K562 (cell line): Measurements from ENCODE around the gene BTBD1. TPM values are rescaled to one million over a fixed set of nuclear protein-coding genes. Genes with fewer than 3 reads are reported as not detected.

Experiments
- TOE1 ChIP-seq, 2 experiments: fragments of 450-650 bp in 1 of 2; sonication (generic) in 1 of 2; formaldehyde crosslinking in 1 of 2; IDR thresholded peaks; 2 replicates each; pipeline versions ENCODE4 v1.7.1 to v1.8.0; 2016 to 2022; ENCODE audit warnings: borderline replicate concordance in 2 of 2, mild to moderate bottlenecking in 2 of 2, antibody characterized with exemption in 1 of 2, inconsistent platforms in 1 of 2, low read depth in 1 of 2, missing genetic modification reagents in 1 of 2, moderate library complexity in 1 of 2
- ZNF589 ChIP-seq: fragments of 200-800 bp; sonication (Bioruptor generic); IDR thresholded peaks from 2 replicates; pipeline ENCODE4 v1.6.1; 2016; ENCODE audit warnings: low read depth, missing genetic modification characterization, missing compliant biosample characterization
- polyA plus RNA-seq, 8 experiments: library from polyadenylated mRNA; depleted of rRNA in 4 of 8; stranded (reverse) in 5 of 8; unstranded in 3 of 8; fragments of >200 nt; fragmentation: Nextera tagmentation in 2 of 8; fragmentation: Illumina TruSeq in 1 of 8; extraction: Ambion mirVana in 2 of 8; extraction: Trizol in 1 of 8; gene quantifications; 2 replicates each; pipeline versions ENCODE4 v1.2.1 to v1.2.3, GENCODE V29; 2011 to 2014; ENCODE audit warnings: inconsistent platforms in 1 of 8, missing spikeins in 1 of 8
- total RNA-seq, 7 experiments: library from RNA; depleted of rRNA in 6 of 7; stranded (reverse); fragments of >200 nt in 6 of 7; fragmentation: Illumina TruSeq in 2 of 7; extraction: Trizol in 2 of 7; gene quantifications; 2 replicates each; pipeline versions ENCODE4 v1.2.1 to v1.2.3, GENCODE V29; 2011 to 2021; ENCODE audit warnings: low replicate concordance in 1 of 7
- TF ChIP-seq, protein P1 (sequence below), 2 experiments: fragments of 450-650 bp; formaldehyde crosslinking in 1 of 2; IDR thresholded peaks; 2 replicates each; pipeline versions ENCODE4 v1.4.0 to v1.6.1; 2014 to 2020; ENCODE audit warnings: mild to moderate bottlenecking in 2 of 2, borderline replicate concordance in 1 of 2, low read depth in 1 of 2

Gene BTBD1
- total and polyA plus RNA-seq, 9 of the 15 experiments (the other 6 are each of a cell fraction or from before 2014, with no cell fraction given): 19.4 to 106 (median 90.4) TPM

DNA sequence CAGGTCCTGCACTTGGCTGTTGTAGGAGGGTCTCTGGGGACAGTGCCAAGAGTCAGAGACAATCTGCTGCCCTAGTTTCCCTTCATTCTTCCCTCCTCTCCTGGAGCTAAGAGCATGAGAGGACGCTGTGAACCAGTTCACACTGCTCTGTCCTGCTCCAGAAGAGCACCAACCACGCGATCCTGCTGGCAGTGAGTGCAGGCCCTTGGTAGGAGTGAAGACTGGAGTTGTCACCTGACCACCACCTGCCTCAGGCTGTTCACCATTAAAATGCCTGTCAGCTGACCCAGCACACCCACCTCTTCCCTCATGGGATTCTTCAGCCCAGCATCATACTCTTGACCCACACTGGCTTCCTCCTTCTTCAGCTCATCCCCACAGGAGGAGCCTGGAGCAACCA is 43.3 kb upstream of the BTBD1 start (continued):
- TF ChIP-seq, protein P1, sequence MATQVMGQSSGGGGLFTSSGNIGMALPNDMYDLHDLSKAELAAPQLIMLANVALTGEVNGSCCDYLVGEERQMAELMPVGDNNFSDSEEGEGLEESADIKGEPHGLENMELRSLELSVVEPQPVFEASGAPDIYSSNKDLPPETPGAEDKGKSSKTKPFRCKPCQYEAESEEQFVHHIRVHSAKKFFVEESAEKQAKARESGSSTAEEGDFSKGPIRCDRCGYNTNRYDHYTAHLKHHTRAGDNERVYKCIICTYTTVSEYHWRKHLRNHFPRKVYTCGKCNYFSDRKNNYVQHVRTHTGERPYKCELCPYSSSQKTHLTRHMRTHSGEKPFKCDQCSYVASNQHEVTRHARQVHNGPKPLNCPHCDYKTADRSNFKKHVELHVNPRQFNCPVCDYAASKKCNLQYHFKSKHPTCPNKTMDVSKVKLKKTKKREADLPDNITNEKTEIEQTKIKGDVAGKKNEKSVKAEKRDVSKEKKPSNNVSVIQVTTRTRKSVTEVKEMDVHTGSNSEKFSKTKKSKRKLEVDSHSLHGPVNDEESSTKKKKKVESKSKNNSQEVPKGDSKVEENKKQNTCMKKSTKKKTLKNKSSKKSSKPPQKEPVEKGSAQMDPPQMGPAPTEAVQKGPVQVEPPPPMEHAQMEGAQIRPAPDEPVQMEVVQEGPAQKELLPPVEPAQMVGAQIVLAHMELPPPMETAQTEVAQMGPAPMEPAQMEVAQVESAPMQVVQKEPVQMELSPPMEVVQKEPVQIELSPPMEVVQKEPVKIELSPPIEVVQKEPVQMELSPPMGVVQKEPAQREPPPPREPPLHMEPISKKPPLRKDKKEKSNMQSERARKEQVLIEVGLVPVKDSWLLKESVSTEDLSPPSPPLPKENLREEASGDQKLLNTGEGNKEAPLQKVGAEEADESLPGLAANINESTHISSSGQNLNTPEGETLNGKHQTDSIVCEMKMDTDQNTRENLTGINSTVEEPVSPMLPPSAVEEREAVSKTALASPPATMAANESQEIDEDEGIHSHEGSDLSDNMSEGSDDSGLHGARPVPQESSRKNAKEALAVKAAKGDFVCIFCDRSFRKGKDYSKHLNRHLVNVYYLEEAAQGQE (IDR thresholded peaks at IDR 0.05; ENCODE audit: borderline replicate concordance): no peak
- TF ChIP-seq, protein P1 (CRISPR knock-in tag; IDR thresholded peaks at IDR 0.05; ENCODE audit: low read depth): no peak
- TF ChIP-seq TOE1 (IDR thresholded peaks at IDR 0.05; ENCODE audit: borderline replicate concordance): no peak
- TF ChIP-seq TOE1 (CRISPR knock-in tag; IDR thresholded peaks at IDR 0.05; ENCODE audit: borderline replicate concordance, low read depth): no peak
- TF ChIP-seq ZNF589 (CRISPR knock-in tag): no peak
- TF ChIP-seq, all 486 proteins: peak for 0
